ELR (cell line): ENCODE results near the gene PGP.
"Not testable (repeated sequence)": the region's sequence is repeated elsewhere in the genome, so short reads cannot be mapped to it uniquely, and the experiment has no call there.

Experiments used
- DNase-seq: peaks from one replicate; pipeline ENCODE4 v3.0.0-alpha.2; 2015; ENCODE audit warnings: low read depth

The PGP gene

GRCh38 chr16:2216330-2216729 is 1.7 kb upstream of the PGP start:
- DNase-seq, result no peak

- DNase-seq, result peak; percentile 37
Measured at GRCh38 chr16:2213817-2214718, 572 bp downstream of the PGP start.

GRCh38 chr16:2212362-2213324 is 2.0 kb downstream of the PGP start:
- no peak for DNase-seq

- DNase-seq, result no peak
Measured at GRCh38 chr16:2211923-2212347, 2.7 kb downstream of the PGP start.

GRCh38 chr16:2210386-2211365 is 4.0 kb downstream of the PGP start, which contains the start of gene BRICD5:
BRICD5 (minus strand) TSS chr16:2210863; CDS start chr16:2210833, 30 bp downstream.
- DNase-seq, result no peak

GRCh38 chr16:2210009-2210332 is 4.7 kb downstream of the PGP start:
- DNase-seq, result no peak

GRCh38 chr16:2209258-2210008 is 5.2 kb downstream of the PGP start:
- no peak for DNase-seq

GRCh38 chr16:2208772-2209171 is 5.9 kb downstream of the PGP start:
- no peak for DNase-seq

- no peak for DNase-seq
Measured at GRCh38 chr16:2208308-2208707, 6.3 kb downstream of the PGP start.

GRCh38 chr16:2207872-2208271 is 6.8 kb downstream of the PGP start:
- DNase-seq, result no peak

- no peak for DNase-seq
Measured at GRCh38 chr16:2206780-2207433, 7.7 kb downstream of the PGP start.

- DNase-seq, result no peak
Measured at GRCh38 chr16:2206420-2206779, 8.2 kb downstream of the PGP start.

GRCh38 chr16:2205967-2206313 is 8.7 kb downstream of the PGP start:
- DNase-seq, result no peak

GRCh38 chr16:2205104-2205966 is 9.3 kb downstream of the PGP start, which contains the start of gene MLST8:
MLST8 (plus strand) TSS chr16:2205454; CDS start chr16:2206086, 632 bp downstream.
- peak; percentile 85 for DNase-seq

GRCh38 chr16:2204416-2205103 is 10.1 kb downstream of the PGP start:
- no peak for DNase-seq

GRCh38 chr16:2203119-2203688 is 11.4 kb downstream of the PGP start:
- DNase-seq, result not testable (repeated sequence)

- no peak for DNase-seq
Measured at GRCh38 chr16:2200313-2200712, 14.3 kb downstream of the PGP start.

GRCh38 chr16:2199621-2200139 is 15.0 kb downstream of the PGP start:
- no peak for DNase-seq
